Measurements from ENCODE around the gene PPP5C. TPM values are rescaled to one million over a fixed set of nuclear protein-coding genes. Genes with fewer than 3 reads are reported as not detected.

PPP5C gene
- total RNA-seq, 4 donors from 2014 or later, result 70.5 to 132 (median 88.8) TPM

GRCh38 chr19:46344363-46344762 is 2.5 kb upstream of the PPP5C start:
- no peak for DNase-seq (ENCODE audit: low spot score in 2 of 2)

GRCh38 chr19:46345157-46345556 is 1.7 kb upstream of the PPP5C start:
- 87 to 94% methylated on average over 5 of the region's 5 CpGs for WGBS, 2 donors
- peaks cover 0 to 33% (median 27%) of the 10 kb centered on the region in 4 donors for H3K4me1 ChIP-seq
- TF ChIP-seq POLR2A (IDR thresholded peaks at IDR 0.05), result no peak
- no peak for TF ChIP-seq CTCF (IDR thresholded peaks at IDR 0.05)
- TF ChIP-seq EP300 (IDR thresholded peaks at IDR 0.05), result no peak
- no peak overlapping the region for H3K4me3 ChIP-seq
- DNase-seq (ENCODE audit: low spot score in 2 of 2), result no peak
- H3K9me3 ChIP-seq, result no peaks in the 10 kb centered on the region
- H3K27me3 ChIP-seq, result no peaks in the 10 kb centered on the region
- peaks cover 0 to 6% (median 0%) of the 10 kb centered on the region in 3 donors for H3K36me3 ChIP-seq
- peak overlapping the region in 1 of 4 donors; percentile 19 for H3K27ac ChIP-seq

More at GRCh38 chr19:46344363-46344762, 2.5 kb upstream of the PPP5C start:
- Histone ChIP-seq H3K27me3 (no peaks in the 10 kb centered on the region), H3K27ac (no peak overlapping the region), H3K4me1 (peaks cover 0 to 25% (median 19%) of the 10 kb centered on the region in 4 donors), H3K4me3 (no peak overlapping the region), H3K36me3 (peaks cover 0 to 9% (median 0%) of the 10 kb centered on the region in 3 donors), H3K9me3 (no peaks in the 10 kb centered on the region)
- WGBS, 2 donors, result 65 to 75% methylated on average over 1 of the region's 1 CpG
- no peak for TF ChIP-seq EP300 (IDR thresholded peaks at IDR 0.05)
- TF ChIP-seq CTCF (IDR thresholded peaks at IDR 0.05), result no peak
- no peak for TF ChIP-seq POLR2A (IDR thresholded peaks at IDR 0.05)

- no peak for DNase-seq (ENCODE audit: low spot score in 2 of 2)
- H3K27ac ChIP-seq, result peak overlapping the region in 3 of 4 donors; percentile 79 to 91 (median 80)
- no peaks in the 10 kb centered on the region for H3K9me3 ChIP-seq
- WGBS, 2 donors, result 3 to 4% methylated on average over 3 of the region's 3 CpGs
- H3K36me3 ChIP-seq, result no peaks in the 10 kb centered on the region
- no peak for TF ChIP-seq EP300 (IDR thresholded peaks at IDR 0.05)
- peak overlapping the region; percentile 84 to 87 (median 85) for H3K4me3 ChIP-seq
- H3K27me3 ChIP-seq, result no peaks in the 10 kb centered on the region
- peaks cover 0 to 55% (median 44%) of the 10 kb centered on the region in 4 donors for H3K4me1 ChIP-seq
Measured at GRCh38 chr19:46347572-46347883, 641 bp downstream of the PPP5C start.

- Histone ChIP-seq H3K27ac (peak overlapping the region in 1 of 4 donors; percentile 91), H3K27me3 (no peaks in the 10 kb centered on the region), H3K4me1 (peaks cover 0 to 55% (median 44%) of the 10 kb centered on the region in 4 donors), H3K4me3 (peak overlapping the region in 2 of 4 donors; percentile 84 to 87), H3K36me3 (peaks cover 0 to 3% (median 0%) of the 10 kb centered on the region in 3 donors), H3K9me3 (no peaks in the 10 kb centered on the region)
- no peak for TF ChIP-seq POLR2A (IDR thresholded peaks at IDR 0.05)
- WGBS, 2 donors, result 79 to 80% methylated on average over 5 of the region's 5 CpGs
- no peak for DNase-seq (ENCODE audit: low spot score in 2 of 2)
Measured at GRCh38 chr19:46347985-46348384, 1.1 kb downstream of the PPP5C start.

GRCh38 chr19:46349311-46349993 is 2.6 kb downstream of the PPP5C start:
- Histone ChIP-seq H3K27me3 (no peaks in the 10 kb centered on the region), H3K36me3 (peaks cover 0 to 18% (median 9%) of the 10 kb centered on the region in 3 donors), H3K4me3 (no peak overlapping the region), H3K27ac (peak overlapping the region in 3 of 4 donors; percentile 38 to 83 (median 70)), H3K9me3 (no peaks in the 10 kb centered on the region), H3K4me1 (peaks cover 0 to 55% (median 44%) of the 10 kb centered on the region in 4 donors)
- TF ChIP-seq EP300 (IDR thresholded peaks at IDR 0.05) (no peak), POLR2A (IDR thresholded peaks at IDR 0.05) (no peak), CTCF (IDR thresholded peaks at IDR 0.05) (no peak)
- no peak for DNase-seq (ENCODE audit: low spot score in 2 of 2)
- WGBS, 2 donors, result 77% methylated on average over 11 of the region's 11 CpGs

GRCh38 chr19:46350029-46350757 is 3.3 kb downstream of the PPP5C start:
- Histone ChIP-seq H3K36me3 (peaks cover 1 to 26% (median 16%) of the 10 kb centered on the region in 3 donors), H3K4me3 (no peak overlapping the region), H3K27ac (peak overlapping the region; percentile 1 to 83 (median 54)), H3K27me3 (no peaks in the 10 kb centered on the region), H3K4me1 (peaks cover 0 to 55% (median 44%) of the 10 kb centered on the region in 4 donors), H3K9me3 (no peaks in the 10 kb centered on the region)
- no peak for TF ChIP-seq POLR2A (IDR thresholded peaks at IDR 0.05)
- TF ChIP-seq CTCF (IDR thresholded peaks at IDR 0.05), result no peak
- TF ChIP-seq EP300 (IDR thresholded peaks at IDR 0.05), result no peak
- no peak for DNase-seq (ENCODE audit: low spot score in 2 of 2)
- 31 to 32% methylated on average over 8 of the region's 8 CpGs for WGBS, 2 donors

Data from tibial nerve (tissue), 4 donors.